Tibial nerve (tissue), 4 donors: ENCODE measurements around the gene FAM228B. TPM values are rescaled to one million over a fixed set of nuclear protein-coding genes. Genes with fewer than 3 reads are reported as not detected.

Source experiments
- DNase-seq, 2 donors: peaks; one replicate each; pipeline ENCODE4 v3.0.0-alpha.2; 2019; ENCODE audit warnings: low spot score in 2 of 2
- H3K27ac ChIP-seq, 4 donors: fragments of 200-600 bp; sonication (generic) in 3 of 4; one replicate each; pipeline ENCODE4 v1.5.1; 2017 to 2019; ENCODE audit warnings: mild to moderate bottlenecking in 1 of 4
- H3K27me3 ChIP-seq, 2 donors: fragments of 200-600 bp; sonication (generic) in 1 of 2; one replicate each; pipeline versions ENCODE4 v1.5.1 to v1.6.0; 2017 to 2019
- H3K36me3 ChIP-seq, 3 donors: fragments of 200-600 bp; sonication (generic); one replicate each; pipeline ENCODE4 v1.5.1; 2018 to 2019
- H3K4me1 ChIP-seq, 4 donors: fragments of 200-600 bp; sonication (generic) in 3 of 4; one replicate each; pipeline ENCODE4 v1.5.1; 2017 to 2019
- H3K4me3 ChIP-seq, 4 donors: fragments of 200-600 bp; sonication (generic) in 3 of 4; one replicate each; pipeline ENCODE4 v1.5.1; 2017 to 2019; ENCODE audit warnings: mild to moderate bottlenecking in 1 of 4, moderate library complexity in 1 of 4
- H3K9me3 ChIP-seq, 4 donors: fragments of 200-600 bp; sonication (generic) in 3 of 4; one replicate each; pipeline ENCODE4 v1.5.1; 2017 to 2019
- EP300 ChIP-seq, 2 donors: sonication (generic); formaldehyde crosslinking; IDR thresholded peaks; one replicate each; pipeline ENCODE4 v1.6.1; 2017; ENCODE audit warnings: antibody characterized with exemption in 2 of 2, mild to moderate bottlenecking in 1 of 2
- POLR2A ChIP-seq, 2 donors: fragments of 450-650 bp; IDR thresholded peaks; one replicate each; pipeline ENCODE4 v1.6.1; 2017; ENCODE audit warnings: antibody characterized with exemption in 2 of 2, mild to moderate bottlenecking in 2 of 2, moderate library complexity in 2 of 2
- WGBS, 2 donors: methylation state at CpG; one replicate each; pipeline ENCODE4 v1.1.5; 2018; 5-methylcytosine and 5-hydroxymethylcytosine counted together
- total RNA-seq, 4 donors: library from RNA; depleted of rRNA; stranded (reverse); fragments of >200 nt; gene quantifications; one replicate each; pipeline ENCODE4 v1.1.0, GENCODE V29; 2016
- TF ChIP-seq, protein P1 (sequence below), 5 experiments: fragments of 200-600 bp in 3 of 5; fragments of 450-650 bp in 2 of 5; sonication (generic) in 3 of 5; IDR thresholded peaks; one replicate each; pipeline ENCODE4 v1.5.1; 2016 to 2019; ENCODE audit warnings: antibody characterized with exemption in 5 of 5, mild to moderate bottlenecking in 3 of 5, moderate library complexity in 2 of 5

The FAM228B gene
- total RNA-seq, 4 donors from 2014 or later, result 37.7 to 68.6 (median 46.6) TPM

DNA sequence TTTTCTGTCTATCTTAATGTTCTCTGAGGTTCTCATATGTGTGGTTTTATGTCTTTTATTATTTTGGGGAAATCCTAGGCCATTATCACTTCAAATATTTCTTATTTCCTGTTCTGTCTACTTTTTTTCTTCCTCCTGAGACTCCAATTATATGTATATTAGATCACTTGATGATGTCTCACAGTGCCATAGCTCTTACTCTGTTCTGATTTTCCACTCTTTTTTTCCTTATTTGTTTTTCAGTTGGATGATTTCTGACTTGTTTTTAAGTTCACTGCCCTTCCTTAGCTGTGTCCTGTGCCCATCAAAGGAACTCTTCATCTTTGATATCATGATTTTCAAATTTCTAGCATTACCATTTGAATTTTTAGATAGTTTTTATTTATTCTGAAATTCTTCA is 24.1 kb downstream of the FAM228B start:
- Histone ChIP-seq H3K27me3 (no peaks in the 10 kb centered on the region), H3K27ac (no peak overlapping the region), H3K36me3 (peaks cover 0 to 85% (median 3%) of the 10 kb centered on the region in 3 donors), H3K4me1 (no peaks in the 10 kb centered on the region), H3K4me3 (no peak overlapping the region), H3K9me3 (peaks cover 0 to 20% (median 6%) of the 10 kb centered on the region in 4 donors)
- DNase-seq, result no peak
- TF ChIP-seq, protein P1, sequence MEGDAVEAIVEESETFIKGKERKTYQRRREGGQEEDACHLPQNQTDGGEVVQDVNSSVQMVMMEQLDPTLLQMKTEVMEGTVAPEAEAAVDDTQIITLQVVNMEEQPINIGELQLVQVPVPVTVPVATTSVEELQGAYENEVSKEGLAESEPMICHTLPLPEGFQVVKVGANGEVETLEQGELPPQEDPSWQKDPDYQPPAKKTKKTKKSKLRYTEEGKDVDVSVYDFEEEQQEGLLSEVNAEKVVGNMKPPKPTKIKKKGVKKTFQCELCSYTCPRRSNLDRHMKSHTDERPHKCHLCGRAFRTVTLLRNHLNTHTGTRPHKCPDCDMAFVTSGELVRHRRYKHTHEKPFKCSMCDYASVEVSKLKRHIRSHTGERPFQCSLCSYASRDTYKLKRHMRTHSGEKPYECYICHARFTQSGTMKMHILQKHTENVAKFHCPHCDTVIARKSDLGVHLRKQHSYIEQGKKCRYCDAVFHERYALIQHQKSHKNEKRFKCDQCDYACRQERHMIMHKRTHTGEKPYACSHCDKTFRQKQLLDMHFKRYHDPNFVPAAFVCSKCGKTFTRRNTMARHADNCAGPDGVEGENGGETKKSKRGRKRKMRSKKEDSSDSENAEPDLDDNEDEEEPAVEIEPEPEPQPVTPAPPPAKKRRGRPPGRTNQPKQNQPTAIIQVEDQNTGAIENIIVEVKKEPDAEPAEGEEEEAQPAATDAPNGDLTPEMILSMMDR (IDR thresholded peaks at IDR 0.05), result no peak
- TF ChIP-seq EP300 (IDR thresholded peaks at IDR 0.05) (no peak), POLR2A (IDR thresholded peaks at IDR 0.05) (no peak)

DNA sequence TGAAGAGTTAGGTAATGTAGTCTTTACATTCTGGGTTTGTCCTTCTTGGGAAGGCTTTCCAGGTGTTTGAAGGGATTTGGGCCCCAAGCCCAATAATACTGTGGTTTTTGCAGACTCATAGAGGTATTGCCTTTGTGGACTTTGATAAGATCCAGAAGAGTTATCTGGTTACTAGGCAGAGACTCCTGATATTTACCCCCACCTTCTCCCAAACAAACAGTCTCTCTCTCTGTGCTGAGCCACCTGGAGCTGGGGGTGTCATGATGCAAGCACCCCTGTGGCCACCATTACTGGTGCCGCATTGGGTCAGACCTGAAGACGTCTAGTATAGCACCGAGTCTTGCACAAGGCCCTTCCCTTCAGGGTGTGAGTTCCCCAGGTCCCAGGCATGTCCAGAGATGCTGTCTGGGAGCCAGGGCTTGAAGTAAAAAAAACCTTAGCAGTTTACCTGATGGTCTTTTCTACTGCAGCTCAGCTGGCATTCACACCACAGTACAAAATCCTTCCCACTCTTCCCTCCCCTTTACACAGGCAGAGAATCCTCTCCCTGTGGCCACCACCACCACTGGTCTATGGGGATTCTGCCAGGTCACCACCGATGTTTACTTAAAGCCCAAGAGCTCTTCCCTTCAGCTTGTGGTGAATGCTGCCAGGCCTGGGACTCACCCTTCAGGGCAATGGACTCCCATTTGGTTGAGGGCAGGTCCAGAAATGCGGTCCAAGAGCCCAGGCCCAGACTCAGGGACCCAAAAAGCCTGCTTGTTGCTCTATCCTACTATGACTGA is 29.3 kb downstream of the FAM228B start:
- Histone ChIP-seq H3K4me1 (no peaks in the 10 kb centered on the region), H3K9me3 (peaks cover 0 to 9% (median under 1%) of the 10 kb centered on the region in 4 donors), H3K27me3 (no peaks in the 10 kb centered on the region), H3K4me3 (no peak overlapping the region), H3K27ac (no peak overlapping the region), H3K36me3 (peaks cover 0 to 75% (median 0%) of the 10 kb centered on the region in 3 donors)
- 87 to 95% methylated on average over 5 of the region's 5 CpGs for WGBS, 2 donors
- TF ChIP-seq EP300 (IDR thresholded peaks at IDR 0.05) (no peak), POLR2A (IDR thresholded peaks at IDR 0.05) (no peak)
- TF ChIP-seq, protein P1 (IDR thresholded peaks at IDR 0.05), result no peak
- DNase-seq, result no peak

DNA sequence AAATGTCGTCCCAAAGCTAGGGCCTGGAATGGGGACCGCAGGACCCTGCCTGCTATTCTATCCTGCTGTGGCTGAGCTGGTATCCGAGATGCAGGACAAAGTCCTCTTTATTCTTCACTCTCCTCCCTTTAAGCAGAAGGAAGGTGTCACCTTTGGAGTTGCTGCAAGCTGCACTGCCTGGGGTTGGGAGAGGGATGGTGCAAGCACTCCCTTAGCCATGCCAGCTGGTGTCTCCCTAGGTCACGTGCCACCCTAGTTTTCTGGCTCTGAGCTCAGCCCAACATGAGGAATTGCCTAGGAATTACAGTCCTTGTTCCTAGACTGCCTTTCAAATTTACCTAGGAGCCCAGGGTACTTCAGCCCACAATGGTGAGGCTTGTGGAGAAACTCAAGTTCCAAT is 30.2 kb downstream of the FAM228B start:
- Histone ChIP-seq H3K36me3 (peaks cover 0 to 69% (median 0%) of the 10 kb centered on the region in 3 donors), H3K27me3 (no peaks in the 10 kb centered on the region), H3K4me3 (no peak overlapping the region), H3K9me3 (peaks cover 0 to under 1% (median 0%) of the 10 kb centered on the region in 4 donors), H3K4me1 (no peaks in the 10 kb centered on the region), H3K27ac (no peak overlapping the region)
- no peak for DNase-seq
- WGBS, 2 donors, result 70 to 77% methylated on average over 3 to 4 of the region's 4 CpGs
- no peak for TF ChIP-seq EP300 (IDR thresholded peaks at IDR 0.05)
- TF ChIP-seq, protein P1 (IDR thresholded peaks at IDR 0.05), result no peak
- no peak for TF ChIP-seq POLR2A (IDR thresholded peaks at IDR 0.05)

DNA sequence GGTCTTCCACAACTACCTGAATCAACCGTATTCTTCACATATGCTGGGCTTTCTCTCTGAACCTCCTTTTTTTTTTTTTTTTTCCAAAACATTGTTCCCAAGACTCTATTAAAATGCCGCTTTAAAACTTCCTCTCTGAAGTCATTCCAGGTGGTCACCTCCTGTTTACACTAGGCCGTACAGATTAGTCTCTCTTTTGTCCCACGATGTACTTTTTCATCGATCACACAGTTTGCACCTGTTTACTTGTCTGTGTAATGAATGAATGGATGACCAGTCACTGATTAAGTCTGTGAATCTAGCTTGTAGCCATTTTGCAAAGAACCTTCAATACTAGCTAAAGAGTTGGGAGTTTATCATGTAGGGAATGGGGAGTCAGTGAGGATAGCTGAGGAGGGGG is 34.9 kb downstream of the FAM228B start:
- Histone ChIP-seq H3K9me3 (no peaks in the 10 kb centered on the region), H3K4me1 (no peaks in the 10 kb centered on the region), H3K4me3 (no peak overlapping the region), H3K36me3 (peaks cover 0 to 66% (median 0%) of the 10 kb centered on the region in 3 donors), H3K27ac (no peak overlapping the region), H3K27me3 (no peaks in the 10 kb centered on the region)
- DNase-seq, result no peak
- TF ChIP-seq, protein P1 (IDR thresholded peaks at IDR 0.05), result no peak
- TF ChIP-seq EP300 (IDR thresholded peaks at IDR 0.05) (no peak), POLR2A (IDR thresholded peaks at IDR 0.05) (no peak)
- 85 to 87% methylated on average over 5 of the region's 5 CpGs for WGBS, 2 donors

DNA sequence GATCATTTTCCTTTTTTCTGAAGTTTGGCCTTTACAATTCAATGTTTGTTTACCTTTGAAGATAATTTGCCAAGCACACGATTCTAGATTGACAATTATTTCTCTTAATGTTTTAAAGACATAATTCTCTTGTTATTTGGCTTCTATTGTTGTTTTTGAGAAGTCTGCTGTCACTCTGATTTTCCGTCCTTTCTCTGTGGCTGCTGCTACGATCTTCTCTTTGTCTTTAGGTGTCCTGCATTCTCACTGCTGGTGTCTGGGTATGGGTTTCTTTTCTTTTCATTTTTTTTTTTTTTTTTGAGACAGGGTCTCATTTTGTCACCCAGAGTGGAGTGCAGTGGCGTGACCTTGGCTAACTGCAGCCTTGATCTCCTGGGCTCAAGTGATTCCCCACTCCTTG is 36.4 kb downstream of the FAM228B start:
- no peaks in the 10 kb centered on the region for H3K27me3 ChIP-seq
- H3K36me3 ChIP-seq, result peaks cover 0 to 55% (median 0%) of the 10 kb centered on the region in 3 donors
- no peak overlapping the region for H3K27ac ChIP-seq
- DNase-seq, result no peak
- no peaks in the 10 kb centered on the region for H3K9me3 ChIP-seq
- no peaks in the 10 kb centered on the region for H3K4me1 ChIP-seq
- H3K4me3 ChIP-seq, result no peak overlapping the region
- TF ChIP-seq, protein P1 (IDR thresholded peaks at IDR 0.05), result no peak
- TF ChIP-seq EP300 (IDR thresholded peaks at IDR 0.05), result no peak
- TF ChIP-seq POLR2A (IDR thresholded peaks at IDR 0.05), result no peak
- WGBS, 2 donors, result 89 to 91% methylated on average over 4 of the region's 4 CpGs
